Activated naive CD4-positive, alpha-beta T cell treated with anti-CD3 and anti-CD28 coated beads for 36 hours (primary cell): ENCODE data around the gene FRAT1. TPM values are rescaled to one million over a fixed set of nuclear protein-coding genes. Genes with fewer than 3 reads are reported as not detected.

Source experiments
- CTCF ChIA-PET: fragments of 350-600 bp; sonication (Branson Sonifier 250); formaldehyde crosslinking; loops from one replicate; lab custom pipeline; 2021; ENCODE audit warnings: antibody characterized with exemption; lab: Charles Lee
- DNase-seq: peaks from one replicate; pipeline ENCODE4 v3.0.0-alpha.2; 2020
- H3K27ac Mint-ChIP-seq: one replicate; pipeline ENCODE4 v1.8.0; 2021; ENCODE audit warnings: mild to moderate bottlenecking, mixed read lengths
- H3K27me3 Mint-ChIP-seq: one replicate; pipeline ENCODE4 v1.8.0; 2021; ENCODE audit warnings: low read depth, mixed read lengths
- H3K36me3 Mint-ChIP-seq: one replicate; pipeline ENCODE4 v1.8.0; 2021; ENCODE audit warnings: low read depth, mixed read lengths
- H3K4me1 Mint-ChIP-seq: one replicate; pipeline ENCODE4 v1.8.0; 2021; ENCODE audit warnings: low read depth, mixed read lengths
- H3K4me3 Mint-ChIP-seq: one replicate; pipeline ENCODE4 v1.8.0; 2021; ENCODE audit warnings: mild to moderate bottlenecking, moderate library complexity, mixed read lengths
- H3K9me3 Mint-ChIP-seq: one replicate; pipeline ENCODE4 v1.8.0; 2021; ENCODE audit warnings: mixed read lengths
- intact Hi-C: fragments of 100-400 bp; cut with micrococcal nuclease; formaldehyde crosslinking; loops from one replicate; pipeline ENCODE4 v1.15.1; 2023
- total RNA-seq, 2 experiments: library from RNA; stranded (reverse); gene quantifications; one replicate each; pipeline ENCODE4 v1.2.3, GENCODE V29; 2021

FRAT1 gene
- total RNA-seq, 2 experiments from 2014 or later, result 2.3 to 3.0 TPM

DNA sequence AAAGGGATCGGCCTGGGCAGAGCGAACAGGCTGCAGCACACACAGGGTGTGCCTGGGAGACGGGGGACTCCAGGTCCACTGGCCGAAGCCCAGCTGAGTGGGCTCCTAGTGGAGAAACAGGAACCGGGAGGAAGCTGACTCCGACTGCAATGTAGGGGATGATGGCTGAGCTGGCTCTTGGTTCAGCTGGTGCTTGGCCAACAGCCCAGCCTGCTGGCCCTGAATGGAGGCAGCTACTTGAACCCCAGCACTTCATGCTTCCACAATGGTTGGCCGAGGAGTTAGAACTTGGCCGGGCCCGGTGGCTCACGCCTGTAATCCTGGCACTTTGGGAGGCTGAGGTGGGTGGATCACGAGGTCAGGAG is 42.4 kb downstream of the FRAT1 start:
- intact Hi-C loops, result no loop called here
- Mint-ChIP-seq H3K9me3 (no peaks in the 10 kb centered on the region), H3K4me1 (no peaks in the 10 kb centered on the region), H3K27me3 (no peaks in the 10 kb centered on the region), H3K36me3 (peaks cover 35% of the 10 kb centered on the region), H3K27ac (no peak overlapping the region), H3K4me3 (no peak overlapping the region)
- CTCF ChIA-PET, result interaction anchor here (1.2 kb wide), 1 partner anchor 151 kb away, joined by 4 read pairs; no protein-coding TSS in a partner anchor
- DNase-seq, result no peak

GRCh38 chr10:97362310-97363033 is 43.4 kb downstream of the FRAT1 start:
- Mint-ChIP-seq H3K4me3 (no peak overlapping the region), H3K4me1 (no peaks in the 10 kb centered on the region), H3K27ac (no peak overlapping the region), H3K27me3 (no peaks in the 10 kb centered on the region), H3K36me3 (peaks cover 31% of the 10 kb centered on the region), H3K9me3 (no peaks in the 10 kb centered on the region)
- intact Hi-C loops, result no loop called here
- CTCF ChIA-PET, result interaction anchor here (1.2 kb wide), 1 partner anchor 152 kb away, joined by 4 read pairs; no protein-coding TSS in a partner anchor
- no peak for DNase-seq

DNA sequence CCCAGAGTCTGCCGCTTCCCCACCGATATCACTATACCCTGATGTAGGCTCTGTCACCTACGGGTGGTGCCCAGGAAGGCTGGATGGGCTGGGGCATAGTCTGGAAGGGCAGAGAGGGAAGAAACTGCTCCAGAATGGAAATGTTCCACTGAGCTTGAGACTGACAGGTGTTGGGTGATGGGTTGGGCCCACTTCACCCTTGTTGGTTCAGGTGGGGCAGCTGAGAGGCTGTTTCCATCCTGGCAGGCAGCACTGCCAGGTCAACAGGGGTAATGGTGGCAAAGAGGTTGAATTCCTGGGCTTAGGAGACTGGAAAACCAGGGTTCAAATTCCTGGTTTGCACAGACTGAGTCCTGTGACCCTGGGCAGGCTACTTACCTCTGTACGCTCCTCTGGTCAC is 44.0 kb downstream of the FRAT1 start:
- Mint-ChIP-seq H3K36me3 (peaks cover 31% of the 10 kb centered on the region), H3K9me3 (no peaks in the 10 kb centered on the region), H3K27ac (no peak overlapping the region), H3K4me3 (no peak overlapping the region), H3K27me3 (no peaks in the 10 kb centered on the region), H3K4me1 (no peaks in the 10 kb centered on the region)
- DNase-seq, result no peak
- intact Hi-C loops, result no loop called here
- CTCF ChIA-PET, result no interaction called here

DNA sequence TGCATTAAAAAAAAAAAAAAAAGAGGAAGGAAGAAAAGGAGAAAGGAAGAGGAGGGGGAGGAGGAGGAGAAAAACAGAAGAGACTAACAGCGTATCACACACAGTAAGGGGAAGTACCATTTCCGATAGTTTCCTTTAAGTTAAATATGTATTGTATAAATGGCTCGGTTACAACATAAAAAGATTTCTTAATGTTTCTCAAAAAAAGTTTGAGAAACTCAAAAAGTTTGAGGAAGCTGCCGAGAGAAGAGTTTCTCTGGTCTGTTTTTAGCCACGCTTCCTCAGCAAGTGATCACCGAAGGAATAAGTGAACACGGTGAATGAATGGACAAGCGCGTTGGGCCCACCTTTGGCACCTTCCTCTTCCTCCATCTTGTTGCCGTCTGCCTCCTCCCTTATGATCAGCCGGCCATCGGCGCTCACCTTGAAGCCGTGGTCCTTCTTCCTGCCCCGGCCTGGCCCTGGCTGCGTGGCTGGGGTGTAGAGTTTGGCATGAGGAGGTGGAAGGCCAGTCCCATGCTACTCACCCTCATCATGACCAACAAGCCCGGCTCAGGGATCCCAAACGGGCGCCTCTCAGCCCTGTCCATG is 46.8 kb downstream of the FRAT1 start:
- H3K4me1 Mint-ChIP-seq, result no peaks in the 10 kb centered on the region
- H3K9me3 Mint-ChIP-seq, result no peaks in the 10 kb centered on the region
- no peak overlapping the region for H3K27ac Mint-ChIP-seq
- peaks cover 34% of the 10 kb centered on the region for H3K36me3 Mint-ChIP-seq
- DNase-seq, result no peak
- no peak overlapping the region for H3K4me3 Mint-ChIP-seq
- CTCF ChIA-PET, result interaction anchor here (1.1 kb wide), 1 partner anchor 16 kb away, joined by 3 read pairs; no protein-coding TSS in a partner anchor
- no peaks in the 10 kb centered on the region for H3K27me3 Mint-ChIP-seq
- intact Hi-C loops, result no loop called here

DNA sequence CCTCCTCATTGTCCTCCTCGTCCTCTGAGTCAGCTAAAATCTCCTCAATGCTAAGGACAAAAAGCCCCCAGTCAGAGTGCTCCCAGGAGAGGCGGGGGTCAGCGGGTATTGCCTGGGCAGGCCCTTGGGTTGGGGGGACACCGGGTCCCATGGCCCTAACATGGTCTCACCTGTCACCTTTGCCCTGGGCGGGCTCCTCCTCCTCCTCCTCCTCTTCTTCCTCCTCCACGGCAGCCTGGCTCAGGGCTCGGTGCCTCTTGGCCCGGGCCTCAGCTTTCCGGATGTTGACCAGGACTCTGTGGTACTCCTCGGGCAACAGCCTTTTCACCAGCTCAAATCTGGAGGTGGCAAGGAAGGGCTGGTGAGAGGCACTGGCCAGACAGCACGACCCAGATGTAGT is 47.5 kb downstream of the FRAT1 start:
- intact Hi-C loops, result no loop called here
- H3K4me3 Mint-ChIP-seq, result no peak overlapping the region
- H3K27ac Mint-ChIP-seq, result no peak overlapping the region
- no peaks in the 10 kb centered on the region for H3K4me1 Mint-ChIP-seq
- CTCF ChIA-PET, result no interaction called here
- no peaks in the 10 kb centered on the region for H3K27me3 Mint-ChIP-seq
- no peaks in the 10 kb centered on the region for H3K9me3 Mint-ChIP-seq
- no peak for DNase-seq
- H3K36me3 Mint-ChIP-seq, result peaks cover 36% of the 10 kb centered on the region

GRCh38 chr10:97367126-97367649 is 48.1 kb downstream of the FRAT1 start:
- intact Hi-C loops, result no loop called here
- DNase-seq, result no peak
- CTCF ChIA-PET, result no interaction called here
- no peak overlapping the region for H3K4me3 Mint-ChIP-seq
- no peaks in the 10 kb centered on the region for H3K9me3 Mint-ChIP-seq
- H3K4me1 Mint-ChIP-seq, result no peaks in the 10 kb centered on the region
- no peaks in the 10 kb centered on the region for H3K27me3 Mint-ChIP-seq
- H3K27ac Mint-ChIP-seq, result no peak overlapping the region
- H3K36me3 Mint-ChIP-seq, result peaks cover 42% of the 10 kb centered on the region

Other genes with a start within 250 kb of the FRAT1 start
- under 1 TPM; 0.44 to 0.60 TPM for gene SLIT1, start 133.3 kb upstream of the FRAT1 start, total RNA-seq
- 10 to 100 TPM; 76.7 to 91.9 TPM for gene ARHGAP19, start 26.6 kb upstream of the FRAT1 start, total RNA-seq
- 1 to 10 TPM; 5.1 to 5.6 TPM for gene FRAT2, start 15.5 kb downstream of the FRAT1 start, total RNA-seq
- gene RRP12, start 82.1 kb downstream of the FRAT1 start, total RNA-seq, result 10 to 100 TPM; 51.0 to 55.2 TPM
- gene PGAM1, start 106.9 kb downstream of the FRAT1 start, total RNA-seq, result 1,000 to 10,000 TPM; 1,371 to 1,393 TPM
- 10 to 100 TPM; 54.9 to 64.0 TPM for gene EXOSC1, start 126.7 kb downstream of the FRAT1 start, total RNA-seq
- gene ZDHHC16, start 126.9 kb downstream of the FRAT1 start, total RNA-seq, result 10 to 100 TPM; 20.7 to 26.5 TPM
- gene MMS19, start 179.2 kb downstream of the FRAT1 start, total RNA-seq, result 10 to 100 TPM; 95.0 to 95.6 TPM
- 1 to 10 TPM in 1 of 2 experiments, under 1 TPM in 1; 0.86 to 1.3 TPM for gene UBTD1, start 179.7 kb downstream of the FRAT1 start, total RNA-seq